SK-N-SH (cell line): ENCODE results near the gene TEX13C.

Source experiments
- EZH2phosphoT487 ChIP-seq: fragments of 200-600 bp; sonication (generic); IDR thresholded peaks from 2 replicates; pipeline ENCODE4 v1.6.1; 2017; ENCODE audit warnings: low read depth, mixed run types, mild to moderate bottlenecking, antibody characterized with exemption, moderate library complexity, borderline replicate concordance
- MXI1 ChIP-seq: IDR thresholded peaks from 2 replicates; pipeline ENCODE4 v1.6.1; 2012; ENCODE audit warnings: mild to moderate bottlenecking, low read depth, low read length, improper control_type of control experiment
- NFIC ChIP-seq: IDR thresholded peaks from 2 replicates; pipeline ENCODE4 v1.4.0; 2012; ENCODE audit warnings: borderline replicate concordance
- NRF1 ChIP-seq: IDR thresholded peaks from 2 replicates; pipeline ENCODE4 v1.6.1; 2012; ENCODE audit warnings: low read depth, mild to moderate bottlenecking, low read length
- POLR2AphosphoS5 ChIP-seq: IDR thresholded peaks from 2 replicates; pipeline ENCODE4 v1.6.1; 2012; ENCODE audit warnings: low read depth, low read length
- RAD21 ChIP-seq: IDR thresholded peaks from 2 replicates; pipeline ENCODE4 v1.6.1; 2012; ENCODE audit warnings: mild to moderate bottlenecking, low read length
- REST ChIP-seq: IDR thresholded peaks from 2 replicates; pipeline ENCODE4 v1.6.1; 2012; ENCODE audit warnings: mild to moderate bottlenecking, low read depth, low read length, moderate library complexity
- RFX5 ChIP-seq: IDR thresholded peaks from 2 replicates; pipeline ENCODE4 v1.6.1; 2012; ENCODE audit warnings: mild to moderate bottlenecking, improper control_type of control experiment, low read length
- TEAD4 ChIP-seq: IDR thresholded peaks from 2 replicates; pipeline ENCODE4 v1.4.0; 2012; ENCODE audit warnings: mild to moderate bottlenecking, borderline replicate concordance; ENCODE audit not compliant: insufficient read depth
- USF1 ChIP-seq: IDR thresholded peaks from 2 replicates; pipeline ENCODE4 v1.4.0; 2012; ENCODE audit warnings: low read depth, borderline replicate concordance
- YY1 ChIP-seq: IDR thresholded peaks from 2 replicates; pipeline ENCODE4 v1.4.0; 2012; ENCODE audit warnings: low read depth, mild to moderate bottlenecking
- TF ChIP-seq, protein P1 (sequence below): fragments of 200-600 bp; sonication (generic); IDR thresholded peaks from 2 replicates; pipeline ENCODE4 v1.6.1; 2017; ENCODE audit warnings: antibody characterized with exemption, mild to moderate bottlenecking, moderate library complexity
- TF ChIP-seq, protein P2 (sequence below): IDR thresholded peaks from 2 replicates; pipeline ENCODE4 v1.4.0; 2012; ENCODE audit warnings: low read depth, borderline replicate concordance

DNA sequence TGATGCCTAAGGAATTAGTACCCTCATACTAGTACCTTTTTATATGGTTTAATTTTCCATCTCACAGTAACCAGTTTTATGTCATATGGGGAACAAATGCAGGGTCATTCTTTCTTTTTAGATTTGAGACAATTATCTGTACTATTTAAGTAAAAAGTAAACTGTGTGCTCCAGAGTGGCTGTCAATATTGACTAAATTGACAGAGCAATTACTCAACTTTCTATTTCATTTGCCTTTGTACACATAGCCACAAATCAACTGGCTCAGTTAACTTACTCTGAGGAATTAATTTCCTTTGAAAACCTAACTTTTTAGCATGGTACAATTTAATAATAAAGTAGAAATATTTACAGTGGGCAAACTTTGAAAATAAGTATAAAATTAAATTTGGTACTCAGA is 28.5 kb upstream of the TEX13C start:
- no peak for TF ChIP-seq NRF1
- TF ChIP-seq, protein P1, sequence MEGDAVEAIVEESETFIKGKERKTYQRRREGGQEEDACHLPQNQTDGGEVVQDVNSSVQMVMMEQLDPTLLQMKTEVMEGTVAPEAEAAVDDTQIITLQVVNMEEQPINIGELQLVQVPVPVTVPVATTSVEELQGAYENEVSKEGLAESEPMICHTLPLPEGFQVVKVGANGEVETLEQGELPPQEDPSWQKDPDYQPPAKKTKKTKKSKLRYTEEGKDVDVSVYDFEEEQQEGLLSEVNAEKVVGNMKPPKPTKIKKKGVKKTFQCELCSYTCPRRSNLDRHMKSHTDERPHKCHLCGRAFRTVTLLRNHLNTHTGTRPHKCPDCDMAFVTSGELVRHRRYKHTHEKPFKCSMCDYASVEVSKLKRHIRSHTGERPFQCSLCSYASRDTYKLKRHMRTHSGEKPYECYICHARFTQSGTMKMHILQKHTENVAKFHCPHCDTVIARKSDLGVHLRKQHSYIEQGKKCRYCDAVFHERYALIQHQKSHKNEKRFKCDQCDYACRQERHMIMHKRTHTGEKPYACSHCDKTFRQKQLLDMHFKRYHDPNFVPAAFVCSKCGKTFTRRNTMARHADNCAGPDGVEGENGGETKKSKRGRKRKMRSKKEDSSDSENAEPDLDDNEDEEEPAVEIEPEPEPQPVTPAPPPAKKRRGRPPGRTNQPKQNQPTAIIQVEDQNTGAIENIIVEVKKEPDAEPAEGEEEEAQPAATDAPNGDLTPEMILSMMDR: no peak
- TF ChIP-seq RFX5: no peak
- no peak for TF ChIP-seq NFIC
- TF ChIP-seq, protein P2, sequence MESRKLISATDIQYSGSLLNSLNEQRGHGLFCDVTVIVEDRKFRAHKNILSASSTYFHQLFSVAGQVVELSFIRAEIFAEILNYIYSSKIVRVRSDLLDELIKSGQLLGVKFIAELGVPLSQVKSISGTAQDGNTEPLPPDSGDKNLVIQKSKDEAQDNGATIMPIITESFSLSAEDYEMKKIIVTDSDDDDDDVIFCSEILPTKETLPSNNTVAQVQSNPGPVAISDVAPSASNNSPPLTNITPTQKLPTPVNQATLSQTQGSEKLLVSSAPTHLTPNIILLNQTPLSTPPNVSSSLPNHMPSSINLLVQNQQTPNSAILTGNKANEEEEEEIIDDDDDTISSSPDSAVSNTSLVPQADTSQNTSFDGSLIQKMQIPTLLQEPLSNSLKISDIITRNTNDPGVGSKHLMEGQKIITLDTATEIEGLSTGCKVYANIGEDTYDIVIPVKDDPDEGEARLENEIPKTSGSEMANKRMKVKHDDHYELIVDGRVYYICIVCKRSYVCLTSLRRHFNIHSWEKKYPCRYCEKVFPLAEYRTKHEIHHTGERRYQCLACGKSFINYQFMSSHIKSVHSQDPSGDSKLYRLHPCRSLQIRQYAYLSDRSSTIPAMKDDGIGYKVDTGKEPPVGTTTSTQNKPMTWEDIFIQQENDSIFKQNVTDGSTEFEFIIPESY: no peak
- TF ChIP-seq EZH2phosphoT487: no peak
- TF ChIP-seq YY1: no peak
- no peak for TF ChIP-seq REST
- TF ChIP-seq TEAD4: no peak
- no peak for TF ChIP-seq POLR2AphosphoS5
- TF ChIP-seq MXI1: no peak
- TF ChIP-seq RAD21: no peak
- no peak for TF ChIP-seq USF1
